ENCODE results near the gene ABLIM3. TPM values are rescaled to one million over a fixed set of nuclear protein-coding genes. Genes with fewer than 3 reads are reported as not detected.

The ABLIM3 gene
- total RNA-seq, 1 donor from 2014 or later = not detected

- intact Hi-C loops (cut with micrococcal nuclease) = no loop called here
- Mint-ChIP-seq H3K9me3 (no peaks in the 10 kb centered on the region), H3K27me3 (peaks cover 16% of the 10 kb centered on the region), H3K4me1 (no peaks in the 10 kb centered on the region), H3K36me3 (ENCODE audit: low read depth) (no peaks in the 10 kb centered on the region), H3K4me3 (no peak overlapping the region), H3K27ac (no peak overlapping the region)
- no peak for TF ChIP-seq CTCF (IDR thresholded peaks at IDR 0.05)
- DNase-seq (no peak), ATAC-seq (ENCODE audit: low read depth) (no peak)
- POLR2A ChIA-PET = no interaction called here
- CTCF ChIA-PET = no interaction called here
Observed at GRCh38 chr5:149302641-149303040, 161.3 kb downstream of the ABLIM3 start.

- Mint-ChIP-seq H3K4me1 (no peaks in the 10 kb centered on the region), H3K9me3 (no peaks in the 10 kb centered on the region), H3K4me3 (no peak overlapping the region), H3K36me3 (ENCODE audit: low read depth) (no peaks in the 10 kb centered on the region), H3K27ac (no peak overlapping the region), H3K27me3 (peaks cover 16% of the 10 kb centered on the region)
- intact Hi-C loops (cut with micrococcal nuclease) = no loop called here
- CTCF ChIA-PET = no interaction called here
- ATAC-seq (ENCODE audit: low read depth) (no peak), DNase-seq (no peak)
- no peak for TF ChIP-seq CTCF (IDR thresholded peaks at IDR 0.05)
- POLR2A ChIA-PET = no interaction called here
Observed at GRCh38 chr5:149303210-149303609, 161.9 kb downstream of the ABLIM3 start.

- ATAC-seq (ENCODE audit: low read depth) (no peak), DNase-seq (no peak)
- no peaks in the 10 kb centered on the region for H3K36me3 Mint-ChIP-seq (ENCODE audit: low read depth)
- no peak overlapping the region for H3K27ac Mint-ChIP-seq
- H3K27me3 Mint-ChIP-seq = peaks cover 11% of the 10 kb centered on the region
- H3K4me3 Mint-ChIP-seq = no peak overlapping the region
- intact Hi-C loops (cut with micrococcal nuclease) = no loop called here
- CTCF ChIA-PET = no interaction called here
- H3K9me3 Mint-ChIP-seq = no peaks in the 10 kb centered on the region
- no peak for TF ChIP-seq CTCF (IDR thresholded peaks at IDR 0.05)
- POLR2A ChIA-PET = no interaction called here
- no peaks in the 10 kb centered on the region for H3K4me1 Mint-ChIP-seq
Observed at GRCh38 chr5:149304195-149305078, 163.1 kb downstream of the ABLIM3 start.

GRCh38 chr5:149309354-149309753 is 168.1 kb downstream of the ABLIM3 start:
- CTCF ChIA-PET = no interaction called here
- H3K4me1 Mint-ChIP-seq = no peaks in the 10 kb centered on the region
- POLR2A ChIA-PET = no interaction called here
- no peak for TF ChIP-seq CTCF (IDR thresholded peaks at IDR 0.05)
- H3K4me3 Mint-ChIP-seq = no peak overlapping the region
- no peaks in the 10 kb centered on the region for H3K36me3 Mint-ChIP-seq (ENCODE audit: low read depth)
- H3K27me3 Mint-ChIP-seq = peaks cover 2% of the 10 kb centered on the region
- intact Hi-C loops (cut with micrococcal nuclease) = no loop called here
- ATAC-seq (ENCODE audit: low read depth) (no peak), DNase-seq (no peak)
- no peaks in the 10 kb centered on the region for H3K9me3 Mint-ChIP-seq
- no peak overlapping the region for H3K27ac Mint-ChIP-seq

Other genes starting within 250 kb of the ABLIM3 start
- not detected in 2 replicates for gene SH3TC2, start 78.4 kb upstream of the ABLIM3 start, total RNA-seq
- 0.44 TPM in 1 of 2 replicates, not detected in the other for gene AFAP1L1, start 130.4 kb downstream of the ABLIM3 start, total RNA-seq
- gene GRPEL2, start 204.0 kb downstream of the ABLIM3 start, total RNA-seq = 13.2 and 14.0 TPM in 2 replicates
- 6.1 and 9.2 TPM in 2 replicates for gene PCYOX1L, start 216.6 kb downstream of the ABLIM3 start, total RNA-seq
- not detected in 2 replicates for gene IL17B, start 237.8 kb downstream of the ABLIM3 start, total RNA-seq

All from activated B cell treated with CpG ODN at 0.5 μM for 24 hours (primary cell).